K562 (cell line): ENCODE measurements around the gene CCM2. TPM values are rescaled to one million over a fixed set of nuclear protein-coding genes. Genes with fewer than 3 reads are reported as not detected.
A peak's percentile ranks its signal among the peaks of the same experiment; 100 is the strongest.

Experiments used
- ATAC-seq: fragments of 200-7000 bp; cut with Tn5 transposase; 3 replicates; pipeline ENCODE4 v1.9.1; 2020; ENCODE audit warnings: moderate library complexity
- BruUV-seq: library from RNA; stranded (reverse); fragments of 400-500 nt; replicated peaks from 2 replicates; lab custom pipeline; 2021; lab: Mats Ljungman, UMichigan
- CTCF ChIA-PET: fragments of 300-600 bp; formaldehyde crosslinking; extraction: SDS; loops from one replicate; lab custom pipeline; 2021; ENCODE audit warnings: low intra/inter-chr PET ratio; lab: Yijun Ruan, JAX
- POLR2A ChIA-PET: fragments of 300-600, 350-650 bp; sonication (Branson Sonifier 250); formaldehyde crosslinking; extraction: SDS; loops from one replicate; lab custom pipeline; 2021; ENCODE audit warnings: antibody characterized with exemption, inconsistent platforms; lab: Yijun Ruan, JAX
- DNase-seq, 4 experiments: peaks; one replicate each; pipeline versions ENCODE4 v3.0.0 to v3.0.0-alpha.2; 2011 to 2018; ENCODE audit warnings: low spot score in 3 of 4, mixed read lengths in 3 of 4; ENCODE audit errors: extremely low read depth in 1 of 4
- FAIRE-seq: peaks from 2 replicates; lab custom pipeline; 2011; peaks lifted over from hg19 to GRCh38; lab: Jason Lieb, UNC
- H2AFZ ChIP-seq: 2 replicates; pipeline ENCODE4 v1.6.0; 2011; ENCODE audit warnings: low read depth, low read length, control low read depth, inconsistent platforms
- H3K27ac ChIP-seq: fragments of 200-600 bp; 3 replicates; pipeline ENCODE4 v1.8.0; 2011; ENCODE audit warnings: low read depth, mild to moderate bottlenecking, control low read depth, inconsistent platforms, low read length, moderate library complexity, mixed read lengths; ENCODE audit errors: extremely low read depth
- H3K27me3 ChIP-seq, 2 experiments: fragments of 300-600 bp in 1 of 2; 2 replicates in 1 of 2; 3 replicates in 1 of 2; pipeline versions ENCODE4 v1.6.0 to v1.8.0; 2011; ENCODE audit warnings: inconsistent platforms in 2 of 2, low read length in 2 of 2, mild to moderate bottlenecking in 1 of 2, mixed read lengths in 1 of 2, moderate library complexity in 1 of 2; ENCODE audit not compliant: control insufficient read depth in 2 of 2, insufficient read depth in 2 of 2
- H3K36me3 ChIP-seq: fragments of 300-600 bp; 3 replicates; pipeline ENCODE4 v1.8.0; 2011; ENCODE audit warnings: mild to moderate bottlenecking, low read length, inconsistent platforms; ENCODE audit not compliant: control insufficient read depth, insufficient read depth
- H3K4me1 ChIP-seq, 2 experiments: fragments of 200-600 bp in 1 of 2; replicated peaks in 1 of 2; 2 replicates in 1 of 2; 3 replicates in 1 of 2; pipeline versions ENCODE4 v1.5.1 to v1.8.0; 2011; ENCODE audit warnings: inconsistent platforms in 2 of 2, low read length in 2 of 2, mild to moderate bottlenecking in 1 of 2, mixed read lengths in 1 of 2, moderate library complexity in 1 of 2; ENCODE audit not compliant: control insufficient read depth in 2 of 2, insufficient read depth in 2 of 2
- H3K4me2 ChIP-seq: 2 replicates; pipeline ENCODE4 v1.6.1; 2011; ENCODE audit warnings: low read length, control low read depth, inconsistent platforms, mixed read lengths; ENCODE audit not compliant: insufficient read depth
- H3K4me3 ChIP-seq: fragments of 200-600 bp; sonication (generic), shearing (Covaris generic); 2 replicates; pipeline ENCODE4 v1.5.1; 2016; ENCODE audit warnings: control low read depth, inconsistent platforms
- H3K79me2 ChIP-seq: fragments of 200-600 bp; 3 replicates; pipeline ENCODE4 v1.8.0; 2011; ENCODE audit warnings: low read length, inconsistent platforms; ENCODE audit not compliant: control insufficient read depth, insufficient read depth
- H3K9ac ChIP-seq, 2 experiments: 2 replicates each; pipeline versions ENCODE4 v1.6.0 to v1.6.1; 2011; ENCODE audit warnings: low read depth in 2 of 2, low read length in 2 of 2, control low read depth in 1 of 2, inconsistent platforms in 1 of 2, mild to moderate bottlenecking in 1 of 2, mixed read lengths in 1 of 2; ENCODE audit not compliant: insufficient read depth in 1 of 2
- H3K9me1 ChIP-seq: one replicate; pipeline ENCODE4 v1.6.0; 2011; ENCODE audit warnings: inconsistent platforms, mild to moderate bottlenecking, low read length, moderate library complexity; ENCODE audit not compliant: control insufficient read depth, insufficient read depth
- H3K9me3 ChIP-seq: replicated peaks from 2 replicates; pipeline ENCODE4 v1.5.1; 2011; ENCODE audit warnings: low read depth, low read length, inconsistent platforms; ENCODE audit not compliant: control insufficient read depth, insufficient read depth
- H4K20me1 ChIP-seq: replicated peaks from 2 replicates; pipeline ENCODE4 v1.6.1; 2011; ENCODE audit warnings: low read length, inconsistent platforms, mixed read lengths; ENCODE audit not compliant: control insufficient read depth, insufficient read depth
- MEIS2 ChIP-seq: fragments of 450-650 bp; IDR thresholded peaks from 2 replicates; pipeline ENCODE4 v1.6.1; 2014; ENCODE audit warnings: mild to moderate bottlenecking; ENCODE audit not compliant: partially characterized antibody
- PBX2 ChIP-seq, 2 experiments: IDR thresholded peaks in 1 of 2; conservative IDR thresholded peaks in 1 of 2; 2 replicates each; pipeline ENCODE4 v1.6.1; 2016; ENCODE audit warnings: low read depth in 2 of 2, mild to moderate bottlenecking in 1 of 2, missing compliant biosample characterization in 1 of 2, missing genetic modification characterization in 1 of 2, moderate library complexity in 1 of 2
- PKNOX1 ChIP-seq: fragments of 450-650 bp; IDR thresholded peaks from 2 replicates; pipeline ENCODE4 v1.6.1; 2016
- TCF7 ChIP-seq: sonication (generic); IDR thresholded peaks from 2 replicates; pipeline ENCODE4 v1.6.1; 2016; ENCODE audit warnings: antibody characterized with exemption, borderline replicate concordance
- WGBS: fragments of 100-300 bp; shearing (Covaris generic); methylation state at CpG from one replicate; pipeline ENCODE4 v1.1.6; 2016; ENCODE audit warnings: low coverage, mixed read lengths; ENCODE audit not compliant: insufficient coverage; ENCODE audit errors: missing lambda C conversion rate; 5-methylcytosine and 5-hydroxymethylcytosine counted together
- in situ Hi-C: fragments of 300-500 bp; cut with MboI; formaldehyde crosslinking; loops from 4 replicates; pipeline ENCODE4 v1.15.0; 2018; ENCODE audit warnings: inconsistent platforms, mixed read lengths
- intact Hi-C: fragments of 100-400 bp; cut with micrococcal nuclease; formaldehyde crosslinking; loops from 2 replicates; pipeline ENCODE4 v1.14.2; 2022
- polyA plus RNA-seq, 8 experiments: library from polyadenylated mRNA; depleted of rRNA in 4 of 8; stranded (reverse) in 5 of 8; unstranded in 3 of 8; fragments of >200 nt; fragmentation: Nextera tagmentation in 2 of 8; fragmentation: Illumina TruSeq in 1 of 8; extraction: Ambion mirVana in 2 of 8; extraction: Trizol in 1 of 8; gene quantifications; 2 replicates each; pipeline versions ENCODE4 v1.2.1 to v1.2.3, GENCODE V29; 2011 to 2014; ENCODE audit warnings: inconsistent platforms in 1 of 8, missing spikeins in 1 of 8
- total RNA-seq, 7 experiments: library from RNA; depleted of rRNA in 6 of 7; stranded (reverse); fragments of >200 nt in 6 of 7; fragmentation: Illumina TruSeq in 2 of 7; extraction: Trizol in 2 of 7; gene quantifications; 2 replicates each; pipeline versions ENCODE4 v1.2.1 to v1.2.3, GENCODE V29; 2011 to 2021; ENCODE audit warnings: low replicate concordance in 1 of 7

Gene CCM2
- total and polyA plus RNA-seq, 9 of the 15 experiments (the other 6 are each of a cell fraction or from before 2014, with no cell fraction given) = 0.41 to 38.6 (median 25.9) TPM

- DNase-seq (no peak), ATAC-seq (no peak), FAIRE-seq (no peak)
- Histone ChIP-seq H2AFZ (no peak overlapping the region), H3K4me1 (peaks cover 0 to 17% of the 10 kb centered on the region in 2 experiments; a peak in 4 of 5 replicates), H3K36me3 (no peaks in the 10 kb centered on the region), H3K9me3 (no peaks in the 10 kb centered on the region), H3K4me2 (no peak overlapping the region), H3K27me3 (no peaks in the 10 kb centered on the region), H3K27ac (no peak overlapping the region), H4K20me1 (no peaks in the 10 kb centered on the region), H3K9me1 (no peaks in the 10 kb centered on the region), H3K9ac (peak overlapping the region in 1 of 2 experiments; percentile 15; a peak in 1 of 4 replicates), H3K79me2 (no peaks in the 10 kb centered on the region), H3K4me3 (no peak overlapping the region)
- TF ChIP-seq PKNOX1 = 0 out of 2 replicates have a peak, but pooled peaks have one; percentile 11
- peak; percentile 85 for TF ChIP-seq MEIS2
- no peak for TF ChIP-seq PBX2 (CRISPR knock-in tag; IDR thresholded peaks at IDR 0.05; ENCODE audit: low read depth)
- TF ChIP-seq PBX2 (tag; conservative IDR thresholded peaks at IDR 0.05; ENCODE audit: low read depth) = peak; percentile 76
- no peak for TF ChIP-seq TCF7
- in situ Hi-C loops = no loop called here
- CTCF ChIA-PET = no interaction called here
- POLR2A ChIA-PET = interaction anchor here (0.6 to 1.6 kb wide), 2 partner anchors 108 to 271 kb away, joined by 3 to 4 read pairs; partner anchors contain the start of gene H2AZ2
- no TSS peak for BruUV-seq
- 45% methylated on average over 3 of the region's 3 CpGs for WGBS
- intact Hi-C loops = no loop called here
These were observed 119.5 kb downstream of the CCM2 start for GRCh38 chr7:45119550-45119949.
